ENCODE data around the gene SLC6A6.
"Not testable (repeated sequence)": the region's sequence is repeated elsewhere in the genome, so short reads cannot be mapped to it uniquely, and the experiment has no call there.

Gene SLC6A6

GRCh38 chr3:14401692-14402303 is 608 bp upstream of the SLC6A6 start:
- no peak for FAIRE-seq

- FAIRE-seq: no peak
Measured at GRCh38 chr3:14403619-14404155, 1.3 kb downstream of the SLC6A6 start.

- FAIRE-seq: no peak
Measured at GRCh38 chr3:14404186-14404585, 1.8 kb downstream of the SLC6A6 start.

- no peak for FAIRE-seq
Measured at GRCh38 chr3:14404631-14405359, 2.4 kb downstream of the SLC6A6 start.

- FAIRE-seq: no peak
Measured at GRCh38 chr3:14405360-14406238, 3.2 kb downstream of the SLC6A6 start.

- no peak for FAIRE-seq
Measured at GRCh38 chr3:14406336-14406735, 3.9 kb downstream of the SLC6A6 start.

- no peak for FAIRE-seq
Measured at GRCh38 chr3:14406766-14407165, 4.4 kb downstream of the SLC6A6 start.

GRCh38 chr3:14407203-14407602 is 4.8 kb downstream of the SLC6A6 start:
- no peak for FAIRE-seq

- FAIRE-seq: not testable (repeated sequence)
Measured at GRCh38 chr3:14409779-14410063, 7.3 kb downstream of the SLC6A6 start.

- FAIRE-seq: no peak
Measured at GRCh38 chr3:14410106-14410502, 7.7 kb downstream of the SLC6A6 start.

- FAIRE-seq: no peak
Measured at GRCh38 chr3:14410503-14411165, 8.2 kb downstream of the SLC6A6 start.

- FAIRE-seq: no peak
Measured at GRCh38 chr3:14411166-14411526, 8.7 kb downstream of the SLC6A6 start.

- no peak for FAIRE-seq
Measured at GRCh38 chr3:14411988-14412387, 9.6 kb downstream of the SLC6A6 start.

- FAIRE-seq: no peak
Measured at GRCh38 chr3:14412831-14413380, 10.5 kb downstream of the SLC6A6 start.

- no peak for FAIRE-seq
Measured at GRCh38 chr3:14413381-14414071, 11.1 kb downstream of the SLC6A6 start.

GRCh38 chr3:14414846-14415464 is 12.5 kb downstream of the SLC6A6 start:
- no peak for FAIRE-seq

- FAIRE-seq: no peak
Measured at GRCh38 chr3:14415501-14415900, 13.1 kb downstream of the SLC6A6 start.

GRCh38 chr3:14416453-14416852 is 14.0 kb downstream of the SLC6A6 start:
- FAIRE-seq: no peak

GRCh38 chr3:14418296-14419250 is 16.2 kb downstream of the SLC6A6 start:
- FAIRE-seq: no peak
